ENCODE results near the gene MACF1. TPM values are rescaled to one million over a fixed set of nuclear protein-coding genes. Genes with fewer than 3 reads are reported as not detected.

MACF1 gene
- total and polyA plus RNA-seq, 12 donors = 85.3 to 379 (median 305) TPM

DNA sequence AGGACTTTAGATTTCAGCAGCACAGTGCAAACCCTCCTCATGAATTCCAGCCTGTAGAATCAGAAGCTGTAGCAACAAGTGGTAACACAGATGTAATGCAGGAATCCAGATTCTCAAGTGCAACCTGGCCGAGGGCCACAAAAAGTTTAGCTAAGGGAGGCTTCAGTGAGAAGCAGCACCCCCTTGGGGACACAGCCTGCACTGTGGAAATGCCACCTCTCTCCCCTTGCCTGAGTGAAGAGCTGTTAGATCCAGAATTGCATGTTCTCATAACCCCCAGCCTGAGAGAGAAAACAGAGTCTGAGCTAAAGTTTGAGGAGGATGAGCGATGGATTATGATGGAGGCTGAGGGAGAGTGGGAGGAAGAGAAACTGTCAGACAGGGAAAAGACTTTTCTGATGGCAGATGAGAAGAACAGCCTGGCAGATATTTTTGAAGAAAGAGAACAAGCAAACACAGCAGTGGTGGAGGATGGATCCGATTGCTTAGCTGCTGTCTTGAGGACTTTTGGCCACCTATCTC lies 206.5 kb downstream of the MACF1 start:
- ATAC-seq = peak in 7 of 8 donors; percentile 8 to 56 (median 40)

DNA sequence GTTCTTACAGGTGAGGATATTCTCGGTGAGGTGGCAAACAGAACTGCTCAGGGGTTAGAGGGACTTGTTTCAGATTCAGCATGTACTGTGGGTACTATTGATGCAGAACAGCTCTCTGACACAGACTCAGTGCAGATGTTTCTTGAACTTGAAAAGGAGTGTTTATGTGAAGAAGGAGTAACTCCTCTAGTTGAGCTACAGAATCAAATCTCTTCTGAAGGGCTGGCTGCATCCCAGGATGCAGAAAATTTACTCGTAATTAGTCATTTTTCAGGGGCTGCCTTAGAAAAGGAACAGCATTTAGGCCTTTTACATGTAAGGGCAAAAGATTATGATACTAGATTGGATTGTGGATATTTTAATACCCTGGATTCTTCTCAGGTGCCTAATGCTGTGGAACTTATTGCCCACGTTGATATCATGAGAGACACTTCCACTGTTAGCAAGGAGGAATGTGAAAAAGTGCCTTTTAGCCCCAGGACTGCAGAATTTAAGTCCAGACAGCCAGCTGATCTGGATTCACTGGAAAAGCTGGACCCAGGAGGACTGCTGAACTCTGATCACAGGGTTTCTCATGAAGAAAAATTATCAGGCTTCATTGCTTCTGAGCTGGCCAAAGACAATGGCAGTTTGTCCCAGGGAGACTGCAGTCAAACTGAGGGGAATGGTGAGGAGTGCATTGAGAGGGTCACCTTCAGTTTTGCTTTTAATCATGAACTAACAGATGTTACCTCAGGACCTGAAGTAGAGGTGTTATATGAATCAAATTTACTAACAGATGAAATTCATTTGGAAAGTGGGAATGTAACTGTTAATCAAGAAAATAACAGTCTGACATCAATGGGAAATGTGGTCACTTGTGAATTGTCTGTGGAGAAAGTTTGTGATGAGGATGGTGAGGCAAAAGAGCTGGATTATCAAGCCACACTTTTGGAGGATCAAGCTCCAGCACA lies 207.3 kb downstream of the MACF1 start:
- intact Hi-C loops (cut with DNase I) = loop anchor here in 5 of 10 donors (2.0 to 10.0 kb wide), 5 partner anchors 19 to 55 kb away; no protein-coding TSS in a partner anchor
- H3K27ac ChIP-seq = peak overlapping the region in 6 of 10 donors; percentile 27 to 98 (median 94)
- ATAC-seq (no peak), DNase-seq (no peak)
- 26 to 30% methylated on average over 3 of the region's 3 CpGs for WGBS, 2 donors
- TF ChIP-seq, protein P1, sequence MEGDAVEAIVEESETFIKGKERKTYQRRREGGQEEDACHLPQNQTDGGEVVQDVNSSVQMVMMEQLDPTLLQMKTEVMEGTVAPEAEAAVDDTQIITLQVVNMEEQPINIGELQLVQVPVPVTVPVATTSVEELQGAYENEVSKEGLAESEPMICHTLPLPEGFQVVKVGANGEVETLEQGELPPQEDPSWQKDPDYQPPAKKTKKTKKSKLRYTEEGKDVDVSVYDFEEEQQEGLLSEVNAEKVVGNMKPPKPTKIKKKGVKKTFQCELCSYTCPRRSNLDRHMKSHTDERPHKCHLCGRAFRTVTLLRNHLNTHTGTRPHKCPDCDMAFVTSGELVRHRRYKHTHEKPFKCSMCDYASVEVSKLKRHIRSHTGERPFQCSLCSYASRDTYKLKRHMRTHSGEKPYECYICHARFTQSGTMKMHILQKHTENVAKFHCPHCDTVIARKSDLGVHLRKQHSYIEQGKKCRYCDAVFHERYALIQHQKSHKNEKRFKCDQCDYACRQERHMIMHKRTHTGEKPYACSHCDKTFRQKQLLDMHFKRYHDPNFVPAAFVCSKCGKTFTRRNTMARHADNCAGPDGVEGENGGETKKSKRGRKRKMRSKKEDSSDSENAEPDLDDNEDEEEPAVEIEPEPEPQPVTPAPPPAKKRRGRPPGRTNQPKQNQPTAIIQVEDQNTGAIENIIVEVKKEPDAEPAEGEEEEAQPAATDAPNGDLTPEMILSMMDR (IDR thresholded peaks at IDR 0.05) = no peak
- peaks cover 25 to 86% (median 80%) of the 10 kb centered on the region in 9 donors for H3K4me1 ChIP-seq
- H3K4me3 ChIP-seq = peak overlapping the region in 8 of 10 donors; percentile 15 to 95 (median 88)
- no peaks in the 10 kb centered on the region for H3K27me3 ChIP-seq
- H3K9me3 ChIP-seq = no peaks in the 10 kb centered on the region
- peaks cover 0 to 40% (median 0%) of the 10 kb centered on the region in 9 donors for H3K36me3 ChIP-seq

More for the DNA sequence above, 206.5 kb downstream of the MACF1 start:
- Histone ChIP-seq H3K27me3 (no peaks in the 10 kb centered on the region), H3K4me1 (peaks cover 28 to 86% (median 82%) of the 10 kb centered on the region in 9 donors), H3K36me3 (peaks cover 0 to 40% (median 0%) of the 10 kb centered on the region in 9 donors), H3K9me3 (no peaks in the 10 kb centered on the region), H3K4me3 (peak overlapping the region in 8 of 10 donors; percentile 76 to 95 (median 88)), H3K27ac (peak overlapping the region in 8 of 10 donors; percentile 27 to 98 (median 94))
- DNase-seq = peak; percentile 74 to 88
- 7 to 15% methylated on average over 3 of the region's 3 CpGs for WGBS, 2 donors
- TF ChIP-seq, protein P1 (IDR thresholded peaks at IDR 0.05) = peak; percentile 48 to 83 (median 75)
- intact Hi-C loops (cut with DNase I) = loop anchor here in 5 of 10 donors (2.0 to 10.0 kb wide), 5 partner anchors 18 to 54 kb away; no protein-coding TSS in a partner anchor

DNA sequence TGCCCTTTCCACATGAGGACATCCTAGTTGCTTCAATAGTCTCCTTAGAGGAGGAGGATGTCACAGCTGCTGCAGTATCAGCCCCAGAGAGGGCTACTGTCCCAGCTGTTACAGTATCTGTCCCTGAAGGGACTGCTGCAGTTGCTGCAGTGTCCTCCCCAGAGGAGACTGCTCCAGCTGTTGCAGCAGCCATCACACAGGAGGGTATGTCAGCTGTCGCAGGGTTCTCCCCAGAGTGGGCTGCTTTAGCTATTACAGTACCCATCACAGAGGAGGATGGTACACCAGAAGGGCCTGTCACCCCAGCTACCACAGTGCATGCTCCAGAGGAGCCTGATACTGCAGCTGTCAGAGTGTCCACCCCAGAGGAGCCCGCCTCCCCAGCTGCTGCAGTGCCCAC lies 208.4 kb downstream of the MACF1 start:
- DNase-seq = no peak
- no peaks in the 10 kb centered on the region for H3K27me3 ChIP-seq
- 70 to 78% methylated on average over 2 of the region's 2 CpGs for WGBS, 2 donors
- H3K4me3 ChIP-seq = peak overlapping the region in 1 of 10 donors; percentile 5
- peaks cover 0 to 41% (median 0%) of the 10 kb centered on the region in 9 donors for H3K36me3 ChIP-seq
- peaks cover 24 to 84% (median 74%) of the 10 kb centered on the region in 9 donors for H3K4me1 ChIP-seq
- intact Hi-C loops (cut with DNase I) = loop anchor here in 4 of 10 donors (5.0 to 10.0 kb wide), 4 partner anchors 36 to 56 kb away; no protein-coding TSS in a partner anchor
- no peak for ATAC-seq
- H3K9me3 ChIP-seq = no peaks in the 10 kb centered on the region
- H3K27ac ChIP-seq = no peak overlapping the region
- TF ChIP-seq, protein P1 (IDR thresholded peaks at IDR 0.05) = no peak

Measured in heart right ventricle (tissue), 16 donors.